ENCODE measurements around the gene KLHL29. TPM values are rescaled to one million over a fixed set of nuclear protein-coding genes. Genes with fewer than 3 reads are reported as not detected.

The KLHL29 gene
- total RNA-seq, 1 donor from 2014 or later = 36.5 TPM

DNA sequence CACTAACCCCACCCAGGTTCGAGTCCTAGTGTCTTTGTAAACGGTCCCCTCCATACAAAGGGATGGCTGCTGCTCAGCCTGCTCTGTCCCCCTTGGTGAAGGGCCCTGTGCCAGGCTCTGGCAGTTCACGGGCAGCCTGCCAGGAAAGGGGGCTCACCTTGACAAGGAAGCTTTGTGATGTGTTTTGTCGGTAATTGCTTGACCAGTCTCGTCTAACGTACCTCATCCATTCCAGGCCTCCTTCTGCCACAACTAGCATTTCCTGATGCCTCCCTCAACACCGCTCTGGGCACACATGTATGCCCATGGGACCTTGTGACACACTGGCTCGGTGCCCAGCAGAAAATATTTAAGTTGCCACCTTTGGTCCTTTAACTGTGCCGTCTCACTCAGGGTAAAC lies 171.9 kb downstream of the KLHL29 start:
- peaks cover 15% of the 10 kb centered on the region for H3K27me3 Mint-ChIP-seq (ENCODE audit: unreplicated experiment)
- no peak overlapping the region for H3K4me3 Mint-ChIP-seq (ENCODE audit: unreplicated experiment)
- TF ChIP-seq CTCF (IDR thresholded peaks at IDR 0.05; ENCODE audit: partially characterized antibody, unreplicated experiment) = no peak
- no peak for DNase-seq
- H3K36me3 Mint-ChIP-seq (ENCODE audit: unreplicated experiment) = no peaks in the 10 kb centered on the region
- peaks cover 20% of the 10 kb centered on the region for H3K4me1 Mint-ChIP-seq (ENCODE audit: low read depth, unreplicated experiment)
- no peak overlapping the region for H3K27ac Mint-ChIP-seq (ENCODE audit: unreplicated experiment)
- H3K9me3 Mint-ChIP-seq (ENCODE audit: unreplicated experiment) = peaks cover 11% of the 10 kb centered on the region

DNA sequence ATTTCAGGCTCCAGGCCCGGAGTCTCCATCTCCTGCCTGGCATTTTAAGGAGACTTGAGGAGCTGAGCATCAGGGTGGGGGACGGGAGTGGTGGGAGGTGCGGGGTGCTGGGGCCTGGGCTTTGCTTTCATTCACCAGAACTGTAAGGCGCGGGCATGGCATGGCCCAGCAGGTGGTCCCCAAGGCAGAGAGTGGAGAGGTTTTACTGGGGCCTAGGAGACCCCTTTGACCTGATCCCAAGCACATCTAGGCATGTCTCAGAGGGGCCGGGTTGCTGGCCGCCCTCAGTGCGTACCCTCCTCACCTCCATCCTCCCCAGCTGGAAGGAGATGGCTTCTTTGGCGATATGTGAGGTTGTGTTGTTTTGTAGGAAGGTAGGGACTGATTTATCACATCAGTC lies 172.5 kb downstream of the KLHL29 start:
- peaks cover 15% of the 10 kb centered on the region for H3K27me3 Mint-ChIP-seq (ENCODE audit: unreplicated experiment)
- no peak overlapping the region for H3K4me3 Mint-ChIP-seq (ENCODE audit: unreplicated experiment)
- no peak overlapping the region for H3K27ac Mint-ChIP-seq (ENCODE audit: unreplicated experiment)
- no peak for TF ChIP-seq CTCF (IDR thresholded peaks at IDR 0.05; ENCODE audit: partially characterized antibody, unreplicated experiment)
- DNase-seq = no peak
- peaks cover 9% of the 10 kb centered on the region for H3K9me3 Mint-ChIP-seq (ENCODE audit: unreplicated experiment)
- peaks cover 17% of the 10 kb centered on the region for H3K4me1 Mint-ChIP-seq (ENCODE audit: low read depth, unreplicated experiment)
- no peaks in the 10 kb centered on the region for H3K36me3 Mint-ChIP-seq (ENCODE audit: unreplicated experiment)

DNA sequence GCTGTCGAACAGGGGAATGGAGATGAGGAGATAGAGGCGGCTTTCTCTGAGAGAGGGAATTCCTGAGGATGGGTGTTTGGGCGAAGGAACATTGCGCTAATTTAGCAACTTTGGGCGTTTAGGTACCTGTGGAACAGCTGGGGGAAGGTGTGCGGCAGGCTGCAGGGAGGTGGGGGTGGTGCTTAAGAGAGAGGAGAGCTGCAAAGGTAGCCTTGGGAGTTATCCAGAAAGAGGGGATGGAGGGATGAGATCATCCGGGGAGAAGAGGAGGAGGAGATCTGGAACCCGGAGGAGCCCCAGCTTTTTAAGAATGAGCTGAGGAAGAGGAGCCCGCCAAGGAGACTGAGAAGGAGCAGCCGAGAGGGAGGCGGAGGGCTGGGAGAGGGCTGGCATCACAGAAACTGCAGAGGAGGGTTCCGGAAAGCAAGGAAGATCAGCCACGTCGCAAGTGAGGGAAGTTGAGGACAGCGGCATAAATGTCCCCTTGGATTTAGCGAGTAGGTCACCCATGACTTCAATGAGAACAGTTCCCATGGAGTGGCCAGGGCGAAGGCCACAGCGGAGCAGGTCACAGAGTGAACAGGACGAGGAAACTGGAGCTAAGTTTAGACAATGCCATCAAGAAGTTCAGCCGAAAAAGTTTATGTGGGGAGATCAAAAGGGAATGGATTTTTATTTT lies 174.7 kb downstream of the KLHL29 start:
- TF ChIP-seq CTCF (IDR thresholded peaks at IDR 0.05; ENCODE audit: partially characterized antibody, unreplicated experiment) = no peak
- Mint-ChIP-seq H3K27ac (ENCODE audit: unreplicated experiment) (no peak overlapping the region), H3K36me3 (ENCODE audit: unreplicated experiment) (peaks cover under 1% of the 10 kb centered on the region), H3K4me1 (ENCODE audit: low read depth, unreplicated experiment) (peaks cover 20% of the 10 kb centered on the region), H3K27me3 (ENCODE audit: unreplicated experiment) (peaks cover 16% of the 10 kb centered on the region), H3K9me3 (ENCODE audit: unreplicated experiment) (peaks cover 10% of the 10 kb centered on the region), H3K4me3 (ENCODE audit: unreplicated experiment) (no peak overlapping the region)
- no peak for DNase-seq

GRCh38 chr2:23561088-23561487 lies 176.1 kb downstream of the KLHL29 start:
- peaks cover 15% of the 10 kb centered on the region for H3K4me1 Mint-ChIP-seq (ENCODE audit: low read depth, unreplicated experiment)
- no peak for DNase-seq
- peaks cover 12% of the 10 kb centered on the region for H3K9me3 Mint-ChIP-seq (ENCODE audit: unreplicated experiment)
- peaks cover 4% of the 10 kb centered on the region for H3K36me3 Mint-ChIP-seq (ENCODE audit: unreplicated experiment)
- no peak overlapping the region for H3K27ac Mint-ChIP-seq (ENCODE audit: unreplicated experiment)
- peaks cover 12% of the 10 kb centered on the region for H3K27me3 Mint-ChIP-seq (ENCODE audit: unreplicated experiment)
- no peak for TF ChIP-seq CTCF (IDR thresholded peaks at IDR 0.05; ENCODE audit: partially characterized antibody, unreplicated experiment)
- no peak overlapping the region for H3K4me3 Mint-ChIP-seq (ENCODE audit: unreplicated experiment)

GRCh38 chr2:23561544-23561943 lies 176.6 kb downstream of the KLHL29 start:
- TF ChIP-seq CTCF (IDR thresholded peaks at IDR 0.05; ENCODE audit: partially characterized antibody, unreplicated experiment) = no peak
- Mint-ChIP-seq H3K27ac (ENCODE audit: unreplicated experiment) (no peak overlapping the region), H3K27me3 (ENCODE audit: unreplicated experiment) (peaks cover 12% of the 10 kb centered on the region), H3K4me3 (ENCODE audit: unreplicated experiment) (no peak overlapping the region), H3K4me1 (ENCODE audit: low read depth, unreplicated experiment) (peaks cover 15% of the 10 kb centered on the region), H3K9me3 (ENCODE audit: unreplicated experiment) (peaks cover 12% of the 10 kb centered on the region), H3K36me3 (ENCODE audit: unreplicated experiment) (peaks cover 4% of the 10 kb centered on the region)
- no peak for DNase-seq
